ENCODE results near the gene F13A1.
"Not testable (repeated sequence)": the region's sequence is repeated elsewhere in the genome, so short reads cannot be mapped to it uniquely, and the experiment has no call there.

F13A1 gene

GRCh38 chr6:6312901-6313441 lies 7.5 kb downstream of the F13A1 start:
- DNase-seq: no peak
- no peak for TF ChIP-seq CTCF (IDR thresholded peaks at IDR 0.05)
- Histone ChIP-seq H3K27me3 (no peaks in the 10 kb centered on the region), H3K4me1 (peaks cover 0 to under 1% (median 0%) of the 10 kb centered on the region in 4 donors), H3K27ac (no peak overlapping the region), H3K36me3 (no peaks in the 10 kb centered on the region), H3K4me3 (no peak overlapping the region), H3K9me3 (no peaks in the 10 kb centered on the region)
- intact Hi-C loops (cut with DNase I; ENCODE audit: low total_unique reads): no loop called here

GRCh38 chr6:6305575-6305974 lies 14.9 kb downstream of the F13A1 start:
- no peak for TF ChIP-seq CTCF (IDR thresholded peaks at IDR 0.05)
- no peak for DNase-seq
- peaks cover 0 to 4% (median 0%) of the 10 kb centered on the region in 4 donors for H3K4me1 ChIP-seq
- intact Hi-C loops (cut with DNase I; ENCODE audit: low total_unique reads): no loop called here
- H3K36me3 ChIP-seq: no peaks in the 10 kb centered on the region
- no peaks in the 10 kb centered on the region for H3K27me3 ChIP-seq
- no peak overlapping the region for H3K4me3 ChIP-seq
- H3K27ac ChIP-seq: no peak overlapping the region
- no peaks in the 10 kb centered on the region for H3K9me3 ChIP-seq

- H3K36me3 ChIP-seq; intact Hi-C loops (cut with DNase I; ENCODE audit: low total_unique reads); H3K4me3 ChIP-seq; H3K4me1 ChIP-seq; H3K27ac ChIP-seq; H3K9me3 ChIP-seq; H3K27me3 ChIP-seq; DNase-seq: not testable (repeated sequence)
Observed at GRCh38 chr6:6300383-6300782, 20.1 kb downstream of the F13A1 start.

- intact Hi-C loops (cut with DNase I; ENCODE audit: low total_unique reads): no loop called here
- Histone ChIP-seq H3K27ac (no peak overlapping the region), H3K9me3 (no peaks in the 10 kb centered on the region), H3K4me3 (no peak overlapping the region), H3K36me3 (no peaks in the 10 kb centered on the region), H3K27me3 (no peaks in the 10 kb centered on the region), H3K4me1 (no peaks in the 10 kb centered on the region)
- DNase-seq: no peak
- TF ChIP-seq CTCF (IDR thresholded peaks at IDR 0.05): no peak
Observed at GRCh38 chr6:6293317-6293716, 27.1 kb downstream of the F13A1 start.

- H3K4me3 ChIP-seq: no peak overlapping the region
- H3K27ac ChIP-seq: no peak overlapping the region
- no peak for TF ChIP-seq CTCF (IDR thresholded peaks at IDR 0.05)
- intact Hi-C loops (cut with DNase I; ENCODE audit: low total_unique reads): no loop called here
- no peaks in the 10 kb centered on the region for H3K27me3 ChIP-seq
- H3K36me3 ChIP-seq: no peaks in the 10 kb centered on the region
- no peak for DNase-seq
- H3K4me1 ChIP-seq: no peaks in the 10 kb centered on the region
- no peaks in the 10 kb centered on the region for H3K9me3 ChIP-seq
Observed at GRCh38 chr6:6287415-6287814, 33.0 kb downstream of the F13A1 start.

- Histone ChIP-seq H3K4me1 (no peaks in the 10 kb centered on the region), H3K4me3 (no peak overlapping the region), H3K9me3 (no peaks in the 10 kb centered on the region), H3K27ac (no peak overlapping the region), H3K27me3 (no peaks in the 10 kb centered on the region), H3K36me3 (no peaks in the 10 kb centered on the region)
- intact Hi-C loops (cut with DNase I; ENCODE audit: low total_unique reads): no loop called here
- no peak for DNase-seq
- no peak for TF ChIP-seq CTCF (IDR thresholded peaks at IDR 0.05)
Observed at GRCh38 chr6:6285679-6286078, 34.8 kb downstream of the F13A1 start.

Measured in tibial artery (tissue), 4 donors.